ENCODE measurements around the gene KATNA1. TPM values are rescaled to one million over a fixed set of nuclear protein-coding genes. Genes with fewer than 3 reads are reported as not detected.

Gene KATNA1
- total and polyA plus RNA-seq, 4 experiments from 2014 or later, result 18.2 to 34.7 (median 24.5) TPM

DNA sequence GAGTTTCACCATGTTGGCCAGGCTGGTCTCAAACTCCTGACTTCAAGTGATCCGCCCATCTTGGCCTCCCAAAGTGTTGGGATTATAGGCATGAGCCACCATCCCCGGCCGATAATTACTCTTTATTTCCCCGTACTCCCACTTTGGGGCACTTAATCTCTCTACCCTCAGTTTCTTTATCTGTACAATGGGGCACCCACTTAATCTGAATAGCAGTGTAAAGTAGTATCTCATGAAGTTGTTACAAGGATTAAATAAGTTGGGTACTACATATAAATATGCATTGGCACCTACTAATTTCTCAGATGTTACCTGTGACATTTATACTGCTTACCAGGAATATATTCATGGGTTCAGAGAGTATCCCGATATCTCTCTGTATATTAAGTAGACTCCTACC, 67.2 kb downstream of the KATNA1 start:
- ChIA-PET POLR2A (ENCODE audit: partially characterized antibody) (no interaction called here), CTCF (ENCODE audit: partially characterized antibody) (no interaction called here)
- H3K27ac Mint-ChIP-seq, result no peak overlapping the region
- H3K27ac ChIP-seq (ENCODE audit: low read depth, low read length), result no peak overlapping the region
- no peaks in the 10 kb centered on the region for H3K9me3 Mint-ChIP-seq
- intact Hi-C loops (cut with micrococcal nuclease), result no loop called here
- H3K4me1 ChIP-seq (ENCODE audit: insufficient read depth, low read length), result no peaks in the 10 kb centered on the region
- H3K36me3 Mint-ChIP-seq, result peaks cover 31 to 53% of the 10 kb centered on the region in 2 donors
- no peak for DNase-seq
- no peak overlapping the region for H3K4me3 Mint-ChIP-seq
- peaks cover 16% of the 10 kb centered on the region for H3K36me3 ChIP-seq (ENCODE audit: insufficient read depth, low read length)
- H3K4me1 Mint-ChIP-seq, result peaks cover 0 to 4% (median under 1%) of the 10 kb centered on the region in 4 donors
- no peaks in the 10 kb centered on the region for H3K27me3 Mint-ChIP-seq
- H3K4me3 ChIP-seq (ENCODE audit: low read length in 2 of 2), result no peak overlapping the region
- no peaks in the 10 kb centered on the region for H3K27me3 ChIP-seq (ENCODE audit: insufficient read depth, low read length)
- no peaks in the 10 kb centered on the region for H3K9me3 ChIP-seq (ENCODE audit: control insufficient read depth in 1 of 2, low read length in 2 of 2)

DNA sequence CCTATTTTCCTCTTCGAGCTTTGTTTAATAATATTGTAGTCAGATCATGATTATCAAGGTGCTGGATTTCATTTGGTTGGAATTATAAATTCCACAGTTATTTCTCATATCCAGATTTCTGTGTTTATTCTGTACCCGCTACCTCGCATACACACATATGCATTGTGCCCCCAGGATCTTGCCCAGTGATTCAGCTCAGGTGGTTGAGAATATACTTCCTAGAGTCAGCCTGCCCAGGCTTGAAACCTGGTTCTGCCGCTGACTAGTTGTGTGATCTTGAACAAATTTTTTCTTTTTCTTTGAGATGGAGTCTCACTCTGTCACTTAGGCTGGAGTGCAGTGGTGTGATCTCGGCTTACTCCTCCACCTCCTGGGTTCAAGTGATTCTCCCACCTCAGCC, 67.6 kb downstream of the KATNA1 start:
- peaks cover 15% of the 10 kb centered on the region for H3K36me3 ChIP-seq (ENCODE audit: insufficient read depth, low read length)
- no peaks in the 10 kb centered on the region for H3K9me3 Mint-ChIP-seq

DNA sequence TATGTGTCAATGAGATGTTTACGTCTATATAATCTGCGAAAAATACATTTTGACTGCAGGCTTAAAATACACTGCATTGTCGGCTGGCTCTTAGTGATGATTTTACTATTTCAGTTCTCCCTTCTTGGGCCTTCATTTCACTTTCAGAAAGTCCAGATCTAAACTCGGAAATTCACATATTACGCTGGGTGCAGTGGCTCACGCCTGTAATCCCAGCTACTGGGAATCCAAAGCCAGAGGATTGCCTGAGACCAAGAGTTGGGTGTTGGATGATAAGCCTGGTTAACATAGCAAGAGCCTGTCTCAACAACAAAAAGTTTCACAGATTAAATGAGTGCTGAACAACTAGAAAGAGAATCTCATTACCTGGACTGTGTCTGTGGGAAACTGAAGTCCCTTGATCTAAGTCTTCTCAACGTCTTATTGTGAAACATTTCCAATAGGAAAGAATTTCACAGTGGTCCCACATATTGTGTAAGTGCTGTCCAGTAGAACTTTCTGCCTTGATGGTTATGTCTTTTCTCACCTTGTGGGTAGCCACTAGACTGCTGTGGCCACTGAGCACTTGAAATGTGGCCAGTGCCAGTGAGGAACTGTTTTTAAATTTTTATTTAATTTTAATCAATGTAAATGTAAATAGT, 80.4 kb downstream of the KATNA1 start:
- Mint-ChIP-seq H3K36me3 (peaks cover 0 to 11% of the 10 kb centered on the region in 2 donors), H3K4me3 (peak overlapping the region in 7 of 8 donors; percentile 54 to 93 (median 69)), H3K27me3 (no peaks in the 10 kb centered on the region), H3K9me3 (no peaks in the 10 kb centered on the region), H3K4me1 (peaks cover 11 to 29% (median 17%) of the 10 kb centered on the region in 4 donors), H3K27ac (peak overlapping the region in 3 of 7 donors; percentile 31 to 96 (median 55))
- no peaks in the 10 kb centered on the region for H3K27me3 ChIP-seq (ENCODE audit: insufficient read depth, low read length)
- ChIA-PET CTCF (ENCODE audit: partially characterized antibody) (no interaction called here), POLR2A (ENCODE audit: partially characterized antibody) (no interaction called here)
- no peak for DNase-seq
- intact Hi-C loops (cut with micrococcal nuclease), result loop anchor here (5.0 kb wide), 1 partner anchor 806 kb away; no protein-coding TSS in a partner anchor
- H3K4me1 ChIP-seq (ENCODE audit: insufficient read depth, low read length), result peaks cover 25% of the 10 kb centered on the region
- no peak overlapping the region for H3K4me3 ChIP-seq (ENCODE audit: low read length in 2 of 2)
- no peaks in the 10 kb centered on the region for H3K9me3 ChIP-seq (ENCODE audit: control insufficient read depth in 1 of 2, low read length in 2 of 2)
- no peaks in the 10 kb centered on the region for H3K36me3 ChIP-seq (ENCODE audit: insufficient read depth, low read length)
- H3K27ac ChIP-seq (ENCODE audit: low read depth, low read length), result no peak overlapping the region

More for the DNA sequence above, 67.6 kb downstream of the KATNA1 start:
- CTCF ChIA-PET (ENCODE audit: partially characterized antibody), result no interaction called here
- peaks cover 0 to 4% (median under 1%) of the 10 kb centered on the region in 4 donors for H3K4me1 Mint-ChIP-seq
- no peak for DNase-seq
- H3K27ac ChIP-seq (ENCODE audit: low read depth, low read length), result no peak overlapping the region
- H3K9me3 ChIP-seq (ENCODE audit: control insufficient read depth in 1 of 2, low read length in 2 of 2), result no peaks in the 10 kb centered on the region
- H3K36me3 Mint-ChIP-seq, result peaks cover 29 to 51% of the 10 kb centered on the region in 2 donors
- POLR2A ChIA-PET (ENCODE audit: partially characterized antibody), result no interaction called here
- no peak overlapping the region for H3K4me3 Mint-ChIP-seq
- no peak overlapping the region for H3K4me3 ChIP-seq (ENCODE audit: low read length in 2 of 2)
- no peaks in the 10 kb centered on the region for H3K4me1 ChIP-seq (ENCODE audit: insufficient read depth, low read length)
- no peaks in the 10 kb centered on the region for H3K27me3 ChIP-seq (ENCODE audit: insufficient read depth, low read length)
- H3K27me3 Mint-ChIP-seq, result no peaks in the 10 kb centered on the region
- intact Hi-C loops (cut with micrococcal nuclease), result no loop called here
- H3K27ac Mint-ChIP-seq, result peak overlapping the region in 1 of 7 donors; percentile 70

DNA sequence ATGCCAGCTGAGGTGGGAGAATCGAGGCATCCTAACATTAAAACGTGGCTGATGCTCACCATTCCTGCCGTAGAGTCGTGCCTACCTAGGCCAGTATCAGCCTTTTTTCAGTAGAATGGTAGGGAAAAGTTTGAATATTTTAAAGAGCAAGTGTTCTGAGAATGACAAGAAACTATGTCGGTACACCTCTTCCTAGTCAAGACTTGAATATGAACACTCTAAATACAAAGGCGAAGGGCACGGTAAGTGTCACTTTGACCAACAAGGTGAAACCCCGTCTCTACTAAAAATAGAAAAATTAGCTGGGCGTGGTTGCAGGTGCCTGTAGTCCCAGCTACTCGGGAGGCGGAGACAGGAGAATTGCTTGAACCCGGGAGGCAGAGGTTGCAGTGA, 81.3 kb downstream of the KATNA1 start:
- ChIA-PET CTCF (ENCODE audit: partially characterized antibody) (no interaction called here), POLR2A (ENCODE audit: partially characterized antibody) (no interaction called here)
- intact Hi-C loops (cut with micrococcal nuclease), result loop anchor here (5.0 kb wide), 1 partner anchor 805 kb away; no protein-coding TSS in a partner anchor
- Mint-ChIP-seq H3K4me3 (peak overlapping the region; percentile 90 to 95 (median 93)), H3K4me1 (peaks cover 11 to 29% (median 17%) of the 10 kb centered on the region in 4 donors), H3K36me3 (peaks cover 0 to 11% of the 10 kb centered on the region in 2 donors), H3K27me3 (no peaks in the 10 kb centered on the region), H3K9me3 (no peaks in the 10 kb centered on the region), H3K27ac (peak overlapping the region; percentile 78 to 96 (median 88))
- Histone ChIP-seq H3K4me1 (ENCODE audit: insufficient read depth, low read length) (peaks cover 25% of the 10 kb centered on the region), H3K9me3 (ENCODE audit: control insufficient read depth in 1 of 2, low read length in 2 of 2) (no peaks in the 10 kb centered on the region), H3K27ac (ENCODE audit: low read depth, low read length) (peak overlapping the region; percentile 93), H3K27me3 (ENCODE audit: insufficient read depth, low read length) (no peaks in the 10 kb centered on the region), H3K4me3 (ENCODE audit: low read length in 2 of 2) (peak overlapping the region; percentile 61 to 94), H3K36me3 (ENCODE audit: insufficient read depth, low read length) (no peaks in the 10 kb centered on the region)
- DNase-seq, result no peak

DNA sequence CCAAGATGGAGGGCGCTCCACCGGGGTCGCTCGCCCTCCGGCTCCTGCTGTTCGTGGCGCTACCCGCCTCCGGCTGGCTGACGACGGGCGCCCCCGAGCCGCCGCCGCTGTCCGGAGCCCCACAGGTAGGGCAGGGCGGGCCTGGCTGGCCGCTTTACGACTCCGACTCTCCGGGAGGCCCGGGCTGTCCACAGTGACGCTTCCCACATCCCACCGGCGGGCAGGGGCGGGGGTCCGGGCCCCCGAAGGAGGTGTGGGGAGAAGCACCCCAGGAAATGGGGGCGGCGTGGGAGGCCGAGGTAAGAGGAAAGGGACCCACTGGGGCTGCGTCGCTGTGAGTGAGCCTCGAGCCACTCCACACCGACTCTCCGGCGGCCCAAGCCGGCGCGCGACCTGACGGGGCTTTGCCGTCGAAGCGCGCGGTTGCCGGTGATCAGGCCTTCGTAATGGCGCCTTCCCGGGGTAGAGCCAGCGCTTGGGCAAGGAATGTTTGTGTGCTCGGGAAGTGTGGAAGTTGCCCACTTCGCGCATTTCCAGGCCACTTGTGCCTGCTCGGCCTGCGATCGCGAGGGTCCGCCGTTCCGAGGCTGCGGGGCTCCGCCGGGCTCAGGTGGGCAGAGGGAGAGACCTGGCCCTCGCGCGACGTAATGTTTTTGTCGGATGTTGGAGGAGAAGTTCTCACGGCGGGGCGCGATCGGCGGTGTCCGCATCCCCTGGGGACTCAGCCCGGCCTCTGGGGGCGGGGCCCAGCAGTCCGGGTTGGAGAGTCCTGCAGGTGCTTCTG, 81.9 kb downstream of the KATNA1 start:
- Histone ChIP-seq H3K4me3 (ENCODE audit: low read length in 2 of 2) (peak overlapping the region; percentile 61 to 94), H3K27ac (ENCODE audit: low read depth, low read length) (peak overlapping the region; percentile 93), H3K27me3 (ENCODE audit: insufficient read depth, low read length) (no peaks in the 10 kb centered on the region), H3K36me3 (ENCODE audit: insufficient read depth, low read length) (no peaks in the 10 kb centered on the region), H3K4me1 (ENCODE audit: insufficient read depth, low read length) (peaks cover 25% of the 10 kb centered on the region), H3K9me3 (ENCODE audit: control insufficient read depth in 1 of 2, low read length in 2 of 2) (no peaks in the 10 kb centered on the region)
- Mint-ChIP-seq H3K9me3 (no peaks in the 10 kb centered on the region), H3K4me1 (peaks cover 11 to 29% (median 17%) of the 10 kb centered on the region in 4 donors), H3K27ac (peak overlapping the region; percentile 86 to 96 (median 89)), H3K36me3 (peaks cover 0 to 11% of the 10 kb centered on the region in 2 donors), H3K4me3 (peak overlapping the region; percentile 90 to 95 (median 93)), H3K27me3 (no peaks in the 10 kb centered on the region)
- DNase-seq, result peak in 3 of 5 donors; percentile 41 to 63 (median 53)
- POLR2A ChIA-PET (ENCODE audit: partially characterized antibody), result interaction anchor here (1.0 to 2.8 kb wide), 6 partner anchors 16 to 1885 kb away, joined by 3 to 31 read pairs (median 4); partner anchors contain the start of genes LATS1, PPIL4 and RMND1
- intact Hi-C loops (cut with micrococcal nuclease), result loop anchor here (1.0 to 5.0 kb wide), 3 partner anchors 82 to 804 kb away; partner anchors contain the start of genes KATNA1 and NUP43
- CTCF ChIA-PET (ENCODE audit: partially characterized antibody), result interaction anchor here (4.8 to 5.1 kb wide), 2 partner anchors 15 to 21 kb away, joined by 20 to 30 read pairs; partner anchors contain the start of gene PPIL4

DNA sequence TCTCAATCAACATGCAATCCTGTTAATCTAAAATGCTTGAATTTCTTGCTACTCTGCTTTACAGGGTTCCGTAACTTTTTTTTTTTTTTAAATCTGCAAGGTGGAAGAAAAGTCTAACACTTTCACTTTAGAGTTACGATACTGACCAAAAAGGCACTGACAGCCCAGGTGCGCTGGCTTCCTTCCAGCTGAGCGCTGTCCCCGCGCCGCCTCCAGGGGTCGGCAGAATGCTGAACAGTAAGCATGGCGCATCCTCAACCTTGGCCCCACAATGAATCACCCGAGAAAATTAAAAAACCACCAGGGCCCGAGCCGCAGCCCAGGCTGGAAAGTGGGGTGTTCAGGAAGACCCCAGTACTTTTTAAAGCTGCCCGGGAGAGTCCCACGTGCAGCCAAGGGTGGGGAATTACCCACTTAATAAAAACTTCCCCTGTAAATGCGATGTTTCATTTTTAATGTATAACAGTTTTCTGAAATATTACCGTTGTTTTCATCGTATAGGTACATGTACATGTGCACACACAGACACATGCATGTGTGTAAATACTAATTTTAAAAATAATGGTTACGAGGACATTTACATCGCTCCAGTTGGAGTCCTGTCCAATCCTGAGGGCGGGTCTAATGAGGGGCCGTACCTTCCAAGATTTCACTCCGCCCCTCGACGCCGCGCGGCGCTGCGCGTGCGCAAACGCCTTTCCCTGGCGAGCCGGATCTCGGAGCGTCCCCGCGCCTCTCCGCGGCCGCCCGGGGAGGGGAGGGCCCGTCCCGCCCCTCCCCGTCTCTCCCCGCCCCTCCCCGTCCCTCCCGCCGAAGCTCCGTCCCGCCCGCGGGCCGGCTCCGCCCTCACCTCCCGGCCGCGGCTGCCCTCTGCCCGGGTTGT, 82.7 kb downstream of the KATNA1 start, which contains the start of gene GINM1:
GINM1 (plus strand) TSS at position 849 of the 883 bp plus-strand sequence. CDS start 40 bp downstream, outside the sequence.
- CTCF ChIA-PET (ENCODE audit: partially characterized antibody), result interaction anchor here (4.8 to 5.1 kb wide), 2 partner anchors 14 to 20 kb away, joined by 20 to 30 read pairs; partner anchors contain the start of gene PPIL4
- H3K27me3 ChIP-seq (ENCODE audit: insufficient read depth, low read length), result no peaks in the 10 kb centered on the region
- peaks cover 0 to 1% of the 10 kb centered on the region in 2 donors for H3K27me3 Mint-ChIP-seq
- no peaks in the 10 kb centered on the region for H3K9me3 Mint-ChIP-seq
- H3K4me3 Mint-ChIP-seq, result peak within 1 kb of the TSS; percentile 94 to 98 (median 96)
- POLR2A ChIA-PET (ENCODE audit: partially characterized antibody), result interaction anchor here (0.6 to 2.8 kb wide), 8 partner anchors 15 to 1886 kb away, joined by 3 to 31 read pairs (median 4); partner anchors contain the start of genes LATS1, PPIL4 and RMND1
- H3K36me3 ChIP-seq (ENCODE audit: insufficient read depth, low read length), result no peaks in the 10 kb centered on the region
- intact Hi-C loops (cut with micrococcal nuclease), result loop anchor here (1.0 to 5.0 kb wide), 7 partner anchors 19 to 803 kb away; partner anchors contain the start of genes KATNA1, LATS1, NUP43 and PPIL4
- no peaks in the 10 kb centered on the region for H3K9me3 ChIP-seq (ENCODE audit: control insufficient read depth in 1 of 2, low read length in 2 of 2)
- H3K27ac Mint-ChIP-seq, result peak within 1 kb of the TSS; percentile 96 to 99 (median 98)
- DNase-seq, result peak; percentile 94 to 97 (median 96)
- H3K36me3 Mint-ChIP-seq, result peaks cover 0 to 11% of the 10 kb centered on the region in 2 donors
- H3K4me1 ChIP-seq (ENCODE audit: insufficient read depth, low read length), result peaks cover 25% of the 10 kb centered on the region
- peak within 1 kb of the TSS; percentile 61 to 94 for H3K4me3 ChIP-seq (ENCODE audit: low read length in 2 of 2)
- peak within 1 kb of the TSS; percentile 93 for H3K27ac ChIP-seq (ENCODE audit: low read depth, low read length)
- H3K4me1 Mint-ChIP-seq, result peaks cover 8 to 29% (median 15%) of the 10 kb centered on the region in 4 donors
